HG03432 (cell line): ENCODE measurements around the gene SURF4.
"Not testable (repeated sequence)": the region's sequence is repeated elsewhere in the genome, so short reads cannot be mapped to it uniquely, and the experiment has no call there.

Source experiments
- ATAC-seq: cut with Tn5 transposase; IDR thresholded peaks from one replicate; pipeline ENCODE4 v1.9.1; 2021; ENCODE audit warnings: mild to moderate bottlenecking, moderate library complexity; ENCODE audit not compliant: unreplicated experiment

SURF4 gene

DNA sequence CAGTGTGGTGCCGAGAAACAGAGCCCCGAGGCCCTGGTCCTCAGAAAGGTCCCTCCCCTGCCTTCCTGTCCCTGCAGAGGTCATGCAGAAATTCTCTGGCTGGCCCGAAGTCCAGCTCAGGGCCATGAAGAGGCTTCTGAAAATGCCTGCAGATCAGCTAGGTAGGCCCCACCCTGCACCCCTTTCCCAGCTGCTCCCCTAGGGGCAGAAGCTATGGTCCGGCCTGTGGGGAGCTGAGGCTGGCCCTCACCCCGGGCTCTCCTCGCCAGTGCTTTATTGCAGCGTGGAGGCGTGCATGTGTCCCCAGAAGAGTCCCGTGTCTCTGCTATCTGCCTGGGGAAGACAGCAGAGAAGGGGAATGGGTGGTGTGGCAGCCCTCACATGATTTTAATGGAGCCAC lies 22.0 kb upstream of the SURF4 start:
- ATAC-seq = no peak

DNA sequence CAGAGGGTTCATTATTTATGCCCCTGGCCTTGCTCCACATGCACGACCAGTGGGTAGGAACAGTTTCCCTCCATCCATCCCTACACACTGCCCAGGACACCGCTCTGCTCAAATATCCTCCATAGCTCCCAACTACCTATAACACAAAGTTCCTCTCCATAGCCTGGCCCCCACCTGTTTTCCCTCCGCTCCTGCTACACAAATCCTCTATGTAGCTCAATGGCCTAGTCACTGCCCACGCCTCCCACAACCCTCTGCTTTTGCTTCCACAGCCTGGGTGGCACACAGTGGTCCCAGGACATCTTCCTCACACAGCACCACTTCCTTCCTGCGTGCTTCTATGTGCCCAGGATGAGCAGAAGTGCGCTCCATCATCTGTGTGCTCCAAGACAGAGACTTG lies 21.5 kb upstream of the SURF4 start:
- ATAC-seq = no peak

DNA sequence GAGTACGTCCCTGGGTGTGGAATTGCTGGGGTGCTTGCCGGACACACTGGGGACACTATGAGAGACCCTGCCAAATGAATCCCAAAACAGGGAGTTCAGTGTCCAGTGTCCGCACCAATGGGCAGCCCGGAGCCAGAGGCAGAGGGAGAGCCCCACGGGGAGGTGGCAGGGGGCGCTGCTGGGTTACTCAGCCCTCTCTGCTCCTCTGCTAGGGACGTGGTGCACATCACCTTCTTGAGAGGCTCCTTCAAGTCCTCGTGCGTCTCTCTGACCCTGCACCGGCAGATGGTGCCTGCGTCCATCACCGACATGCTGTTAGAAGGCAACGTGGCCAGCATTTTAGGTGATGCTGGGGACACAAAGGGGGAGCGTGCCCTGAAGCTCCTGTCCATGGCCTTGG lies 21.1 kb upstream of the SURF4 start:
- ATAC-seq = no peak

DNA sequence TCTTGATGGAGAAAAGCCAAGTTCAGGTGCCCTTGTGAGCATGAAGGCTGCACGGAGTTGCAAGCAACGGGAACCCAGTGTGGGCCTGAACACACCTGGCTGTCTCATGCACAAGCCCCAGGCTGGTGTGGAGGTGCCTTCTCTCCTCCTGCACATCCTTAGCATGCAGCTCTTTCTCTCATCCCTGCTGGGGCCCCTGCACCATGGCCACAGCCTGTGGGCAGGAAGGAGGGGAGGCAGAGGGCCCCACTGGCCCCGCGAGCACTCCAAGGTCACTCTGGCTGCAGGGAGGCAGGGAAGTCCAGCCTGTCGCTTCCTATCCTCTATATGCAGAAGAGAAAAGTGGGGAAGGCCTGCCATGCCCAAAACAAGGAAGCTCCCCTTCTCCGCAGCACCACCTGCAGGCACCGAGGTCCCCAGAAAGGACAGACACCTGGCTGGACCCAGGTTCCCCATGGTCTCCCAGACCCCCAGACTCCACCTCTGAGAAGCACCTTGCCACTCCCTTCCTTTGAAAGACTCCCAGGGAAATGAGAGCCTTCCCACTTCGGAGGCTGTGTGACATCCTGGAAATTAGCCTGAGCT lies 18.9 kb upstream of the SURF4 start:
- no peak for ATAC-seq

DNA sequence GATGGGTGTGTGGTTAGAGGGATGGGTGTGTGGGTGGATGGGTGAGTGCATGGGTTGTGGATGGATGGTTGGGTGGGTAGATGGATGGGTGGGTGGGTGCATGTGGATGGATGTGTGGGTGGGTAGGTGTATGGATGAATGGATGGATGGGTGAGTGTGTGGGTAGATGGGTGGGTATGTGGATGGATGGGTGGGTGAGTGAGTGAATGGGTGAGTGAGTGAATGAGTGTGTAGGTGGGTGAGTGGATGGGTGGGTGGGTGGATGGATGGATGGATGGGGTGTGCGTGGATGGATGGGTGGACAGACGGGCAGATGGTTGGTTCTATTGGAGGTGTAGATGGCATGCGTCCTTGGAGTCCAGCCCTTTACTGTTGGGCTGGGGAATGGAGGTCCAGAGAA lies 17.5 kb upstream of the SURF4 start:
- no peak for ATAC-seq

DNA sequence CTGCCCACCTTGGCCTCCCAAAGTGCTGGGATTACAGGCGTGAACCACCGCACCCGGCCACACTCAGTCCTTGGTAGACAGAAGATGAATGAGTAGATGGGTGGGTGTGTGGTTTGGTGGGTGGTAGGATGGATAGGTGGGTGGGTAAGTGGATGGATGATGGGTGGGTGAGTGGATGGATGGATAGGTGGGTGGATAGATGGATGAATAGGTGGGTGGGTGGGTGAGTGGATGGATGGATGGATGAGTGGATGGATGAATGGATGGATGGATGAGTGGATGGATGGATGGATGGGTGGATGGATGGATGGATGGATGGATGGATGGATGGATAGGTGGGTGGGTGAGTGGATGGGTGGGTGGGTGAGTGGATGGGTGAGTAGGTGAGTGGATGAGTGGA lies 16.4 kb upstream of the SURF4 start:
- not testable (repeated sequence) for ATAC-seq

DNA sequence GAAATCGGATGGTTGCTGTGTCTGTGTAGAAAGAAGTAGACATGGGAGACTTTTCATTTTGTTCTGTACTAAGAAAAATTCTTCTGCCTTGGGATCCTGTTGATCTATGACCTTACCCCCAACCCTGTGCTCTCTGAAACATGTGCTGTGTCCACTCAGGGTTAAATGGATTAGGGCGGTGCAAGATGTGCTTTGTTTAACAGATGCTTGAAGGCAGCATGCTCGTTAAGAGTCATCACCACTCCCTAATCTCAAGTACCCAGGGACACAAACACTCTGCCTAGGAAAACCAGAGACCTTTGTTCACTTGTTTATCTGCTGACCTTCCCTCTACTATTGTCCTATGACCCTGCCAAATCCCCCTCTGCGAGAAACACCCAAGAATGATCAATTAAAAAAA lies 15.6 kb upstream of the SURF4 start:
- not testable (repeated sequence) for ATAC-seq

DNA sequence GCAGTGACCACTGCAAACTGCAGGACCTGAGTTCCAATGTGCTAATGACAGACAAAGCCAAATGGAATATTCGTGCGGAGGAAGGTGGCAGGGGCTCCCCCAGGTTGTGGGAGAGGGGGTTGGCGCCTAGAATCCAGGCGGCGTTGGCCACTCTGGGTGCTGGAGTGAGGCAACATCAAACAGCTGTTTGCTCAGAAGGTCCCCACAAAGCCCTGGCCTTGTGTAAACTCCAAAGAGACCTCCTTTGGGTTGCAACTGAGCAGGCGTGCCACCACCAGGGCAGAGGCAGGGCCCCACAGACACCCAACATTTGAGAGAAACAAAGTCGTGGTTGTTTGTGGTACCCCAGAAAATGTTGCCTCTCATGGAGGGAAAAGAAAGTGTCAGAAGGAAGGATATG lies 14.9 kb upstream of the SURF4 start:
- no peak for ATAC-seq

DNA sequence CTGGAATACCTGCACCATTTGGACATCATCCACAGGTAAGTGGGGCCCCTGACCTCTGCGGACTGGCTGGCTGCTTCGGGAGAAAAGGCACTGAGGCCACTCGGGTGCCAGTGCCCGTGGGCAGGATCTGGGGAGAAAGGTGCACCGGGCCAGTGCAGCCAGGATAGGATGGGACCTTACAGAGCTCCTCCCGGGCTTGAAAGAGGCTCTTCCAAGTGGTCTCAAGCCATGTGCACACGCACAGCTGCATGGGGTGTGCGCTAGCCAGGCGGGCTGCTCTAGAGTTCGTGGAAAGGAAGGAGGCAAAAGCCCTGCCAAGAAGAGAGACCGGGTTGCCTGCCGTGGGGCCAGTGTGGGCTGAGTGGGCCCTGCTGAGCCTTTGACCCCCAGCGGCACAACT lies 13.7 kb upstream of the SURF4 start:
- ATAC-seq = no peak

DNA sequence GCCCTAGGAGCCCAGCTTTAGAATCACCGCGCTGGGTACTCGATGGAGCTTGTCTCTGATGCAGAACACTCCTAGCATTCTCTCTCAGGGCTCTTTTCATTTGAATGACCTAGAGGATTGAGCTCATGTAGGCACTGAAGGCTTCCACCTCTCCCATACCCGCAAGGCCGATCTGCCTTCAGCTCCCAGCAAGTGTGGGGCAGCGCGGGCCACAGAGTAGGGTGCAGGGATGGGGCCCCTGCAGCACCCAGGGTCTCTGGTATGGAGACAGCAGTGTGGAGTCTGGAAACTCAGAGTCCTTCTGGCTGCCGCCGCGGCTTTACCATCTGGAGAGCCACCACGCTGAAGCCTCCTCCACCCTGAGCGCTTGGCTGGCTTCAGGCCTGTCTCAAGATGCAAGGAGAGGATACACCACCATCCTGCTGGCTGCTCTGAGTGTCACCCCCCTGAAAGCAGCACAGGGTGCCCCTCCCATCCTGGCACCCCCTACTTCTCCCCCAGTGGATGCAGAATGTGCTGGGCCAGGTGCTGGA lies 13.2 kb upstream of the SURF4 start:
- ATAC-seq = no peak

DNA sequence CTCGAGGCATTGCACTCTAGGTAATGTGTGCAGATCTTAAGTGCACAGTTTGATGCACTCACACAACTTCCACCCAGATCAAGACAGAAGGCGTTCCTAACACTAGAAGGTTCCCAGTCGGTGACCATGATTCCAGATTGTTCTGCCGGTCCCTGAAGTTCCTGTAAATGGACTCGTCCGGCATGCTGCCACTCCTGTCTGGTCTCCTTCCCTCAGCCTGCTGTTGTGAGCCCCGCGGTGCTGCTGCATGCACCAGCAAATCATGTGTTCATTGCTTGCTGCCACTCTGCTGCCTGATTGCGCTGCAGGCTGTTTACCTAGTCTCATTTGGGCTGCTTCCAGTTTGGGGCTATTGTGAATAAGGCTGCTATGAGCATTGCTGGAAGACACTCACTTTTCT lies 11.8 kb upstream of the SURF4 start:
- ATAC-seq = no peak

DNA sequence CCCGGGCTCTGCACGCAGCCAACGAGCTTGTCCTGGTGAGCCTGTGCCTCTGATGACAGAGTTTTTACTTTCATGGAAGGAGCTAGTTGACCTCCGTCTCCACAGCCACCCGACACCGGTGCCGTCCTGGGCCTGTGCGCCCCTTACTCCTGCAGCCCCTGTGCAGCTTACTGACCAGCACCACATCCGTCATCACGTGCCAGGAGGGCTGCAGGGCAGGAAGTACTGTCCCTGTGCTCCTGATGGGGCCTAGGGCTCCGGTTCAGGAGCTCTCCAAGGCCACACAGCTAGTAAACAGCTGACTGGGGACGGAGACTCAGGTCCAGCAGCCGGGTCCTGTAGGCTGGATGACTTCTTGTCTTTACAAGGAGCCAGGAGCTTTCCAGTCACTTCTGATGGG lies 10.5 kb upstream of the SURF4 start:
- no peak for ATAC-seq

DNA sequence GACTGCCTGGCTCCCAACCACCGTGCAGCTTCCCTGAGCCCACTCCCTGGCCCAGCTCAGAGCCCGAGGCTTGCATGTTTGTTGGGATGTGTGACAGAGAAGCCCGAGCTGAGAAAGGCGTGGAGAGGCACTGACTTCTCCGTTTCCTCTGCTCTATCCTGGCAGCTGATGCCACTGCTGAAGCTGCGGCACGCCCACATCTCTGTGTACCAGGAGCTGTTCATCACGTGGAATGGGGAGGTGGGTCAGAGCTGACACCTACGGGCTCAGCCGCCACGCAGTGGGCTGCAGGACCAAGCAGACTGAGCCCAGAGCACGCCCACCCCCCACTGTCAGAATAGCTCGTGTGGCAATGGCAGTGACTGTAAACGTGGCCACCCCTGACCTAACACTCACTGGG lies 9.6 kb upstream of the SURF4 start:
- ATAC-seq = no peak

DNA sequence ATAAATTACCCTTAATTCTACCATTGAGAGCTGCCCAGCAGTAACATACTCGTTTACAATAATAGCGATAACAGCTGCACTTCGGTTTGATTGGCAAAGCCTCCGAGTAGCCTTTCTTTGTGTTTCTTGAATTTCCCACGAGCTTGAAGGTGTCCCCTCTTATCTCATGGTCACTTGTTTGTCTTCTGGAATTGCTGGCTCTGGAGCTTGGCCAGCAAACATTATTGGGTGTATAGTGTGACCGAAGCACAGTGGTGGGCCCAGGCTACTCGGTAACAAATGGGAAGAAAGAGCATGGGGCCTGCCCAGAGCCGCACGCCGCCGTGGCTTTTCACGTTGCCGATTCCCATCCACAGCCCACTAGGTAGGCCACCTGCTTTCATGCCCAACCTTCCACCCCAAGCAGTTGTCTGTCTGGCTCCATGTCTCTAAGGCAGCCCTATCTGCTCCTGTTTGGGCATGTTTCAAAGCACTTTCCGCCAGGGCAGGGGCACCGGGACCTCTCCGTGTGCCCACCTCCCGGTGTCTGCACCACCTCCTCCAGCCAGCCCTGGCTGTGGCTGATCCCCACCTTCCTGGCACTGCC lies 9.0 kb upstream of the SURF4 start:
- no peak for ATAC-seq

DNA sequence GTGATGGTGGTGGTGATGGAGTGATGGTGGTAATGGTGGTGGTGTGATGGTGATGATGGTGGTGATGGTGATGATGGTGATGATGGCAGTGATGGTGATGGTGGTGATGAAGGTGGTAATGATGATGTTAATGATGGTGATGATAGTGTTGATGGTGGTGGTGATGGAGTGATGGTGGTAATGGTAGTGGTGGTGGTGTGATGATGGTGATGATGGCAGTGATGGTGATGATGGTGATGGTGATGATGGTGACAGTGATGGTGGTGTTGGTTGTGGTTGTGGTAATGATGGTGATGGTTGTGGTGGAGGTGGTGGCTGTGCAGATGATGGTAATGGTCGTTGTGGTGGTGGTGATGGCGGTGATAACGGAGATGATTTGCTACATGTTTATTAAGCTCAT lies 7.6 kb upstream of the SURF4 start:
- ATAC-seq = no peak

DNA sequence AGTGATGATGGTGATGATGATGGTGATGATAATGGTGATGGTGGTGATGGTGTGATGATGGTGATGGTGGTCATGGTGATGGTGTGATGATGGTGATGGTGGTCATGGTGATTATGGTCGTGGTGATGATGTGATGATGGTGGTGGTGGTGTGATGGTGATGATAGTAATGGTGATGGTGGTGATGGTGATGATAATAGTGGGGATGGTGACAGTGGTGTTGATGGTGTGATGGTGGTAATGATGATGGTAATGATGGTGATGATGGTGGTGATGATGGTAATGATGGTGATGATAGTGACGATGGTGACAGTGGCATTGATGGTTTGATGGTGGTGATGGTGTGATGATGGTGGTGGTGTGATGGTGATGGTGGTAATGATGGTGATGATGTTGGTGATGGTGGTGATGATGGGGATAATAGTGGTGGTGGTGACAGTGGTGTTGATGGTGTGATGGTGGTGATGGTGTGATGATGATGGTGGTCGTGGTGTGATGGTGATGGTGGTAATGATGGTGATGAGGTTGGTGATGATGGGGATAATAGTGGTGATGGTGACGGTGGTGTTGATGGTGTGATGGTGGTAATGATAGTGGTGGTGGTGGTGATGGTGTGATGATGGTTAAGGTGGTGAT lies 6.8 kb upstream of the SURF4 start:
- no peak for ATAC-seq

DNA sequence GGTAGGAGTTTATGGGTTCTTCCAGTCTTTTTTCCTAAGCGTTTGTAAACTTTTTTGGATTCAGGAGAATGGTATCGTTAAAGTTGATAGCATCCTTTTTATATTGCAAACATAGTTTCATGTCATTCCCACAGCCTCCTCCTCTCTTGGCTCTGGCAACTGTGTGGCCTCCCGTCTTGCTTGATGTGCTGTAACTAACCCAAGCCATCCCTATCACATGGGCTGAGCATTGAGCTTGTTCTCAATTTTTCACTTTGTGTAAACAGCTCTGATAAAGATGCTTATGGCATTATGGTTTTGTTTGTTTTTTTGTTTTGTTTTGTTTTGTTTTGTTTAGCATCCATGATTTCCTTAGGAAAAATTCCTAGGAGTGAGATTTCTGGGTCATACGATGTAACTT lies 4.9 kb upstream of the SURF4 start:
- ATAC-seq = no peak

DNA sequence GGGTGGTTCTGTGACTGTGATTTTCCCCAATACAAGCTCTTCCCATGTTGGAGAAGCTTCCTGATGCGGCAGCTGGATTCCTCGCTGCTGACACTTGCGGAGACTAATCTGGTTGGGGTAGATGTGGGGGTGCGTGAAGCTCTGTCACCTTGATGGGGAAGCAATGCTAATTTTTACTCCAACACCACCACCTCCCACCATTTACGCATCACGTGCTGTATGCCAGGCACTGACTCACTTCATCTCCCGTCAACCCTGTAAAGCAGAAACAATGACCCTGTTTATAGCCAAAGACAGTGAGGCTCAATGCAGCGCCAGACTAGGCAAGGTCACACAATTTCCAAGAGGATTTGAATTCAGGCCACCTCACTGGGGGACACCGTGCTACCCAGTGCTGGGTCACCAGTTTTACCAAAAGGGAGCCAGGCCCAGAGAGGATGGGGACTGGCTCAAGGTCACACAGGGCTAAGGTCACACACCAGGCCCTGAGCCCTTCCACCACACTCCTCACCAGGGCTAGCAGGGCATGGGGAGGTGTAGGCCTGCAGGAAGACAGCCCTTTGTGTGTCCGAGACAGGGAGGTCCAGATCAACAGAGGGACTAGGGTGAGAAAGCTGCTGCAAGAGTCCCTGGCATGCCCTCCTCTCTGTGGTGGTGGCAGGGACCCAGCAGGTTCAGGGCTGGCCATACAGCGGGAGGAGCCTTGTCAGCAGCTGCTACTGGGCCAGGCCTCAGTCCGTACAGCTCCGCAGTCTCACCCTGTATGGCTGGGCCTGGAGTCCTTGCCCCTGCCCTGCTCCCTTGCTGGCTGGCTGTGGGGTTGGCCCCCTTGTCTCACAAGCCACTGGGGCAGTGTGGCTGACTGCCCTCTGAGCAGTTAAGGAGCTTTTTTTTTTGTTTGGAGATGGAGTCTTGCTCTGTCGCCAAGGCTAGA lies 3.6 kb upstream of the SURF4 start:
- no peak for ATAC-seq

DNA sequence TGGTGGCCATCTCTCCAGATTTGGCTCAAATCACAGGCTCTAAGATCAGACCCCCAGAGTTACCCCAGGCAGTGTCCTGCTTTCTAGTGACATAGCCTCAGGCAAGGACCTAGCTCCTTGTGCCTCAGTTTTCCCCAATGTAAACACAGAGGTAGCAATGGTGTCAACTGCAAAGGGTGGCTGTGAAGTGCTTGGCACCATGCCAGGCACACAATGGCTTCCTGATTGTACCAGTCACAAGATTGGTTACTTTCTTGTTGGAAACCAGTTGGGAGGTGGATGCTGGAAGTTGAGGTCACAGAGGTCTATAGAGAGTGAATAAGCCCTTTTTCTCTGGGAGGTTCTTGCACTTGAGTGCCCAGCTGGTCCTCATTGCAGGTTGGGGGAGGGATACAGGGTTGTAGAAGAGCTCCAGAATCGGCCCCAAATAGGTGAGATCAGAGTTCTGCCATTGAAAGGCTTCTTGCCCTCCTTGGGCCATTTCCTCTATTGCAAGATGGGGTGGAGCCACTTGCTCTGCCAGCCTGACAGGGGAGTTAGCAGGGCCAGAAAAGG lies 2.6 kb upstream of the SURF4 start:
- ATAC-seq = no peak

DNA sequence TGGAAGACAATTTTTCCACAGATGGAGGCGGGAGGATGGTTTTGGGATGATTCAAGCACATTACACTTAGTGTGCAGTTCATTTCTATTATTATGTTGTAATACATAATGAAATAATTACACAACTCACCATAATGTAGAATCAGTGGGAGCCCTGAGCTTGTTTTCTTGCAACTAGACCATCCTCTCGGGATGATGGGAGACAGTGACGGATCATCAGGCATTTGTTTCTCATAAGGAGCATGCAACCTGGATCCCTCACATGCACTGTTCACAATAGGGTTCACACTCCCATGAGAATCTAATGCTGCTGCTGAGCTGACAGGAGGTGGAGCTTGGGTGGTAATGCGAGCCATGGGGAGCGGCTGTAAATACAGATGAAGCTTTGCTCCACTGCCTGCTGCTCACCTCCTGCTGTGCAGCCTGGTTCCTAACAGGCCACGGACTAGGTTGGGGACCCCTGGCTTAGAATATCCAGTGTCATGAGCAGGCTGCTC lies 1.9 kb upstream of the SURF4 start:
- ATAC-seq = no peak

DNA sequence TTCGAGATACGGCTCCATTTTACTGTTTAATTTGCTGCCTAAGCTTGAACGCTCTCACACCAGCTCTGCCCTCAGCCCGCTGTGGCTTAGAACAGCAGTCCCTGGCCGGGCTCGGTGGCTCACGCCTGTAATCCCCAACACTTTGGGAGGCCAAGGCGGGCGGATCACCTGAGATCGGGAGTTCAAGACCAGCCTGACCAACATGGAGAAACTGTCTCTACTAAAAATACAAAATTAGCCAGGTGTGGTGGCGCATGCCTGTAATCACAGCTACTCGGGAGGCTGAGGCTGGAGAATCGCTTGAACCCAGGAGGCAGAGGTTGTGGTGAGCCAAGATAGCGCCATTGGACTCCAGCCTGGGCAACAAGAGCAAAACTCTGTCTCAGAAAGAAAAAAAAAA lies 1.4 kb upstream of the SURF4 start:
- not testable (repeated sequence) for ATAC-seq
